Stimulated activated CD4-positive, alpha-beta T cell treated with anti-CD3 and anti-CD28 coated beads, Interleukin-15, amount 100 ng/mL, for 1 hour (primary cell): ENCODE data around the gene EXOC8.
"Not testable (repeated sequence)": the region's sequence is repeated elsewhere in the genome, so short reads cannot be mapped to it uniquely, and the experiment has no call there.

Experiments used
- DNase-seq, 2 donors: peaks; one replicate each; pipeline ENCODE4 v3.0.0-alpha.2; 2020; ENCODE audit warnings: low read depth in 1 of 2, low spot score in 1 of 2

EXOC8 gene

DNA sequence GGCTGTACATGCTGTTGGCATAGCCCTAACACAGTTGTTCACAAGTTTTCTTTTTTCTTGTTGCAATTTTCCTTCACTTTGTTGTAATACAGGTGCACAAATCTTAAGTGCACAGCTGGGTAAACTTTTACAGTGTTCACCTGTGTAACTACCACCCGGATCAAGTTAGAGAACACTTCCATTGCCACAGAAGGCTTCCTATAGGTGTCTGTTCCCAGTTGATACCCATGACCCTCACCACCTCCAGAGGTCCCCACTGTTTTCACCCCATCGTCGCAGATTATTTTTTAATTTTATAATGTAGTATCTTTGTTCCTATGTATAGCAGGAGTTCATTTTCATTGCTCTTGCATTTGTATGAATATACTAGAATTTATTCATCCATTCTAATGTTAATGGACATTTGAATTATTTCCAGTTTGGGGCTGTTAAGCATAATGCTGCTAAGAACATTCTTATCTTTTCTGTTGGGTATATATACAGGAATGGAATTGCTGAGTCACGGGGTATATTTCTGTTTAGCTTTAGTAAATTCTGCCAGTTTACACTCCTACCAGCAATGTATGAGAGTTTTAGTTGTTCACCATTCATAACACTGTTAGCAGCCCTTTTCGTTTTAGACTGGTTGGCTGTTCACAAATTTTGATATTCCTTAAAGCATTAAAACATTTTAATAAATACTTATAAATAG, 16.8 kb upstream of the EXOC8 start:
- DNase-seq: no peak

DNA sequence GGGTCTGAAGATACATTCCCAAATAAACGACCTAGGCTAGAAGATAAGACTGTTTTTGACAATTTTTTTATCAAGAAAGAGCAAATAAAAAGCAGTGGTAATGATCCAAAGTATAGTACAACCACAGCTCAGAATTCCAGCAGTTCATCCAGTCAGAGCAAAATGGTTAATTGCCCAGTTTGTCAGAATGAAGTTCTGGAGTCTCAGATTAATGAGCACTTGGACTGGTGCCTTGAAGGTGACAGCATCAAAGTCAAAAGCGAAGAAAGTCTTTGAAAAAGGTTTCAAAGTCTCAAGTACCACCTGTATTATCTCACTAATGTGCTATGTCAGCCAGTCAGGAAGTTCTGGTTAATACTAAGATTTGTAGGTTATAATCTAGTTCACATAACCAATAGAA, 15.4 kb upstream of the EXOC8 start:
- DNase-seq: no peak

DNA sequence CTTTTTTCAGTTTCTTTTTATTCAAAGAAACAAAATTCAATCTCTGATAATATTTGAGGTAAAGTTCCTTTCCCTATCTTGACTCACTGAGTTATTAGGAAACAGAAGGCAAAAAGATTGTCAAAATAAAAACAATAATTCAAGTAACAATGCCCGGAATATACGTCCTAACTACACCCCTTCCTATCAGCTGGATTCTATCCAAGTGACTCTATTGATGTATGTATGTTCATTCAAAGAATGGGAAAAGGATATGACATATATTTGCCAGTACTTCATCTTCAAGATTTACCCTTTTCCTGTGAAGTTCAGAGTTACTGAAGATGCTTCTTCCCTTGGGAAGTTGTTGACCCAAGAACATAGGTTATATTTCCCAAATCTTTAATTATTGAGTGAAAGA, 14.2 kb upstream of the EXOC8 start:
- no peak for DNase-seq

DNA sequence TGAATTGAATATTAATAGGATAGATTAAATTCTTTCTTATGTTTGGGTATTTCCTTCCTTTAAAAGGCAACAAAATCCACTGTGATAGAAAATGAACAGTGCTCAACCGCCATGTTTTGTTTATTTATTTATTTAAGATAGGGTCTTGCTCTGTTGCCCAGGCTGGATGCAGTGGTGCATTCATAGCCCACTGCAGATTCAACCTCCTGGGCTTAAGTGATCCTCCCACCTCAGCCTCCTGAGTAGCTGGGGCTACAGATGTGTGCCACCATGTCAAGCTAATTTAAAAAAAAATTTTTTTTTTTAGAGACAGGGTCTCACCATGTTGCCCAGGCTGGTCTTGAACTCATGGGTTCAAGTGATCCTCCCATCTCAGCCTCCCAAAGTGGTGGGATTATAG, 11.2 kb upstream of the EXOC8 start:
- DNase-seq: not testable (repeated sequence)

GRCh38 chr1:231348442-231348841, 10.8 kb upstream of the EXOC8 start:
- no peak for DNase-seq

- no peak for DNase-seq
Measured at GRCh38 chr1:231347961-231348360, 10.3 kb upstream of the EXOC8 start.

- no peak for DNase-seq
Measured at GRCh38 chr1:231340328-231341013, 2.8 kb upstream of the EXOC8 start.

GRCh38 chr1:231338270-231339128, 847 bp upstream of the EXOC8 start, which contains the start of gene SPRTN:
TSS of gene SPRTN (plus strand) at chr1:231338293. CDS start at chr1:231338384, 91 bp downstream.
- no peak for DNase-seq

DNA sequence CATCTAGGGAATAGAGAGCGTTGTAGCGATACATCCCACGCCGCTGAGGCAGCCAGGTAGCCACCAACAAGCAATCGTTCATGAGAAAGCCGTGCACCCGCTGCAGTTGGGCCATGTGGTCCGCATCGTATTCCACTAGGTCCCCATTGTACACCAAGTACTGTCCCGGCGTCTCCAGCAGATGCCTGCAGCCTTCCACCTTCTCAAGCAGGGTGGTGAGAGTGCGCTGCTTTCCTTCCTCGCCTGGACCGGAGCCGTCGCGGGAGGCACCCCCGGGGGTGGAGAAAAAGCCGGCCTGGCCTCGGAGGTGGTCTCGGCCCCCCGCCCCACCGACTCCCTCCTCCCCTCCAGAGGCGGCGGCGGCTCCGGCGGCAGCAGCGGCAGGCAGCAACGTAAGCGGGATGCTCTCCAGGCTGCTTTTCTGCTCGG, 595 bp downstream of the EXOC8 start:
- DNase-seq: no peak

DNA sequence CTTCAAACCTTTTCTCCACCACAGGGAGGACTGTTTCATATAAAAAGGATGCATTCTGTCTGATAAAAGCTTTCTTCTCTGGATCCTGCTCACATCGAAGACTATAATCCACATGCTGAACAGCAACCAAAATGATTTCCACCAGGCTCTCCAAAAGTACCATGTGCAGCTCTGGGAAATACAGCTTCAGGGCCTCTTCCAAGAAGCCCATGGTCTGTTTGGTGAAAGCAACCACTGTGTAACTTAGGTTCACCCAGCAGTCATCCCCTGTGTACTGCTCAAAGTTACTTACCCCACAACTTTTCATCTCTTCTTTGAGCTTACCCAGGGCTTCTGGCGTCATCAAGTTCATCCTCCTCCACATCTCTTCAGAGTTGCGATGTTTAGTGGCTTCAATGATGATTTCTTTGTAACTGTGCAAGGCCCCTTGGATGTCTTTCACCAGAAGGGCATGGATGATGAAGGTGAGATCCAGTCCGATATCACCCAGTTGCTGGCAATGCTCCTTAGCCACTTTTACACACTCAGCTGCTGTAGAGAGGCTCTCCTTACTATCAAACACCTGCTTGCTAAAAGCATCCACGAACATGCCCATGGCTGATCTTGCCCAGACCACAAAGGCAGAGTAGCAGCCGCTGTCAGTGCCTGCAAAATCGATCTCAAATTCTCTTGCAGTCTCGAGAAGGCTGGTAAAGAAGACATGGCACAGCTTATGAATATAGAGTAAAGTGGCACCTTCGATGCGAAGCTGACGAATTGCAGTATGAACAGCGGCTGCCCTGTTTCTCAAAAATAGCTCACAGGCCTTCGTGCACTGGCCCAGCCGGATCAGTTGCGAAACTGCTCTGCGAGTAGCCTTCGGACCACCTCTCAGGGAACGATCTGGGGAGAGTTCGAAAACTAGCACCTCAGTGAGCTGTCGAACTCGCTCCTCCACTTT, 1.7 kb downstream of the EXOC8 start:
- no peak for DNase-seq

DNA sequence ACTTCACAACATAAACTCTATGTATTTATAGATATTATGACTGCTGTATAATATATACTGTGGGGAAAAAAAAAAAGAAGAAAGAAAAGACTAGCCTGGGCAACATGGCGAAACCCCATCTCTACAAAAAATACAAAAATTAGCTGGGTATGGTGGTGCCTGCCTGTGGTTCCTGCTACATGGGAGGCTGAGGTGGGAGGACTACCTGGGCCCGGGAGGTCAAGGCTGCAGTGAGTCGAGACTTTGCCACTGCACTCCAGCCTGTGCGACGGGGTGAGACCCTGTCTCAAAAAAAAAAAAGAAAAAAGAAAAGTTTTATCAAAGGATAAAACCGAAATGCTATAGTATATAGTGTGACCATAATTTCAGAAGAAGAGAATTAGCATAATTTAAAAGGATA, 2.7 kb downstream of the EXOC8 start:
- no peak for DNase-seq

GRCh38 chr1:231334079-231334666, 3.5 kb downstream of the EXOC8 start:
- no peak for DNase-seq

- no peak for DNase-seq
Measured at GRCh38 chr1:231332761-231333160, 4.9 kb downstream of the EXOC8 start.

DNA sequence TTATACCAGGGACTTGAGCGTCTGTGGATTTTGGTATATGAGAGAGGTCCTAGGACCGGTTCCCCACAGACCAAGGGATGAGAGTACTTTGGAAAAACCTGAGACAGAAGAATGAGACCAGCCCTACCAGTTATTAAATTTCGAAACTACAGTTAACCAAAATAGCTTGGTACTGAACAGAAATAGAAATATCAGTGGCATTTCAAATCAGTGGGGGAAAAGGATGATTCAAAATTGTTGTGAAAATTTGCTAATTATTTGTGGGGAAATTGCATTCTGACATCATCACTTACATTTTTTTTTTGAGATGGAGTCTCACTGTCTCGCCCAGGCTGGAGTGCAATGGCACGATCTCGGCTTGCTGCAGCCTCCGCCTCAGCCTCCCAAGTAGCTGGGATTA, 8.2 kb downstream of the EXOC8 start:
- DNase-seq: no peak

GRCh38 chr1:231327617-231328016, 10.0 kb downstream of the EXOC8 start:
- no peak for DNase-seq

DNA sequence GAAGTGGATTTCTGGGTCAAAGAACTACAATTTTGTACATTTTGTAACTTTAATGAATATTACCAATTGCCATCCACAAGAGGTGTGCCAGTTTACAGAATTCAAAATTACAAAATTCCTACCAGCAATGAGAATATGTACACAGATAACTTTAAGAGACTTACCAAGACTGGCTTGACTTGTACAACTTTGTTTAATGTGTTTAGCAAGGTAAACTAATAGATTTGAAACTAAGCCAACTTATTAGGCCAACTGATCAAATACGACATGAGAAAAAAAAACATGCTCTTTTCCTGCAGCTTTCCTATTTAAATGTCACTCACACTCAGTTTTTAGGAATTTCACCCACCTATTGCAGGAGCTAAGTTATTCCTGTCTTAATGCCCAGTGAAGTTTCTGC, 11.4 kb downstream of the EXOC8 start:
- DNase-seq: no peak

DNA sequence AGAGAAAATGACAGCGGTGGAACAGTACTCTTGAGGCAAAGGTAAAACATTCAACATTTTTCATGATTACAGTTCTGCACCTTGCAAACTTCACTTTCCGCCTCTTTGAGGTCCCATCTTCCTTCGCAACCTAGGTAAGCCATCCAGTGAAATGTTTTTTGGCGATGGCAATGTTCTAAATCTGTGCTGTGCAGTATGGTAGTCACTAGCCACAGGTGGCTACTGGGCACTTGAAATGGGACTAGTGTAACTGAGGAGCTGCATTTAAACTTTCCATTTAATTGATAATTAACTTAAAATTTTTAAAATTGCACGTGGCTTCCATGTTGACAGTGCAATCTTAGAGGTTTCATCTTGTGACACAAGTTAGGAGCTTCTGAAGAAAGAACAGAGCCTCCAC, 13.0 kb downstream of the EXOC8 start:
- no peak for DNase-seq

DNA sequence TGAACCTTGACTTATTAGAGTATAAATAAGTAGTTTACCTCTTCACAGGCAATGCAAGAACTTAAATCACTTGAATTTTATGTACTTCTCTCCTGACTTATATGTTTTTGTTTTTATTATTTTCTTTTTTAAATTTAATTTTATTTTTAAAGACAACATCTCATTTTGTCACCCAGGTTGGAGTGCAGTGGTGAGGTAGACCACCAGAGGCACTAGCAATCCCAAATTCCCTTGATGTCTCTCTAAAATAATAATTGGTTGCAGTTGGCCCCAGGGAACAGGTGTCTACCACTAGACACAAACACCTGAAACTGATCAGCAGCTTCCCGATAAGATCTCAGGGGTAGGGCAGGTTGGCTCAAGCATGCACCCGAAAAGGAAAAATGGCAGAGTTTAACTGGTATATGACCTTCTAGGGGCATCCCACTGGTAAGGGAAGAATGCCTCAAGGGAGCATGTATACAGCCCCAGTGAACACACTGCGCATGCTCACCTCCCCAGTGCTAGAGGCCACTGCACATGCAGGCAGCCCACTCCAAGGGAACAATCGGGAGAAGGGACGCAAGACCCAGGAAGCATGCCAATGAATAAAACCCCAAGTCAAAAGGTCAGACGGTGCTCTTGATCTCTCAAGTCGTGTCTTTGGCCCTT, 14.6 kb downstream of the EXOC8 start:
- no peak for DNase-seq

DNA sequence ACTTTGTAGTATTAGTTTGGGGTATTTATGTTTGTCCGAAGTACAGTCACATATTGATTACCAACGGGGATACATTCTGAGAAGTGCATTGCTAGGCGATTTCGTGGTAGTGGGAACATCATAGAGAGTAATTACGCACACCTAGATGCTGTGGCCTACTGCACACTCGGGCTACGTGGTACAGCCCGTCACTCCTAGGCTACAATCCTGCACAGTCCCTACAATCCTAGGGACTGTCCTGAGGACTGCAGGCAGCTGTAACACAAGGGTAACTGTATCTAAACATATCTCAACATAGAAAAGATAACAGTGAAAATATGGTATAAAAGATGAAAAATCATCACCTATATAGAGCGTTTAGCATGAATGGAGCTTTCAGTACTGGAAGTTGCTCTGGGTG, 18.6 kb downstream of the EXOC8 start:
- no peak for DNase-seq

DNA sequence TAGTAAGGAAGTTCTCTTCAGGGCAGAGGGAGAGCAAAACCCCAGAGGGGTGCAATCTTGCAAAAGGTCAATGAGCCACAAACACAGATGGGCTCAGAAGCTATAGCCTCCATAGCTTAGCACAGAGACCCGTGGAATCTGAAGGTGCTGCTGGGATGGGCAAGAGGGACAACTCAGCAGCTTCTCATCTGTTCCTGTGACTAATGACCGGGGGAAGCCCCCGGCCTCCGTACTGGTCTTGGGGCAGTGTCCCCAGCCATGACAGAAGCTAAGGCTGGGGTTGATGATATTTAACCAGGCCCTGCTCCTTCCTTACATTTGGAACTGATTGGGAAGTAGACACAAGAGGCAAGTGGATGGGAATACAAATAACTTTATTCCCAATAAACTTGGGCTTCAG, 19.1 kb downstream of the EXOC8 start:
- no peak for DNase-seq
